Measurements from ENCODE around the gene CHRM3.
"Not testable (repeated sequence)": the region's sequence is repeated elsewhere in the genome, so short reads cannot be mapped to it uniquely, and the experiment has no call there.

CHRM3 gene

DNA sequence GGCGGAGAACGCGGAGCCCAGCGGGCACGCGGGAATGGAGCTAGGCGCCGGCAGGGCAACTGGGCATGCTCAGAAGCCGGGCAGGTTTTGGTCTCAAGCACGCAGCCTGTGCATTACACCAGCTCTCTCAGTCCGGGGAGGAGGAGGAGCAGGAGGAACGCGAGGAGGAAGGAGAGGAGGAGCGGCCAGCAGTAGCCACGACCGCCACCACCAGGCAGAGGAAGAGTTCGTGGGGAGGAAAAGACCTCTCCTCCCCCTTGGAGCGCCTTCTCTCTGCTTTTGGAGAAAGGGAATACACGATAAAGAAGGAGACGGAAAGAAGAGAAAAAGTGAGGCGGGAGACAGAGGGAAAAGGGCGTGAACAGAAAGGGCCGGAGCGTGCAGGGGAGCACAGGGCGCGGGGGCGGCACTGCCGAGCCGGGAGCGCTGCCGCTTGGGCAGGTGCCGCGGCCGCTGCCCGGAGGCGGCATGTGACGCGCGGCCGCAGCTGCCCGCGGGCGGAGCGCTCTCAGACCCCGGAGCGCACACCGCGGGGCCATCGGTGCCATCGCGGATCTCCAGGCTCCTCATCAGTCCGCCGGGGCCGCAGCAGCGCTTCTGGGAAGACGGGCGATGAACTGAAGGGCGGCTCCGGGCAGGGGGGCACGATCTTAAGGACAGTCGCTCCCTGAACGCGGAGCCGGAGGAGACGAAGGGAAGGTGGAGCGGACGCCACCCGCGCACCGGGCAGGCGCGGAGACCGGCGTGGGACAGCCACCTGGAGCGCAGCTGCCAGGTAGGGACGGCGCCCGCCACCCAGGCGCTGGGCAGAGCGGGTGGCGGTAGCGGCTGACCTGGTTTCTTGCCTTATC is at the start of gene CHRM3:
Gene CHRM3, plus strand, starts transcription at position 116 of the 851 bp plus-strand sequence. CDS start 520,884 bp downstream, outside the sequence.
- DNase-seq: no peak

DNA sequence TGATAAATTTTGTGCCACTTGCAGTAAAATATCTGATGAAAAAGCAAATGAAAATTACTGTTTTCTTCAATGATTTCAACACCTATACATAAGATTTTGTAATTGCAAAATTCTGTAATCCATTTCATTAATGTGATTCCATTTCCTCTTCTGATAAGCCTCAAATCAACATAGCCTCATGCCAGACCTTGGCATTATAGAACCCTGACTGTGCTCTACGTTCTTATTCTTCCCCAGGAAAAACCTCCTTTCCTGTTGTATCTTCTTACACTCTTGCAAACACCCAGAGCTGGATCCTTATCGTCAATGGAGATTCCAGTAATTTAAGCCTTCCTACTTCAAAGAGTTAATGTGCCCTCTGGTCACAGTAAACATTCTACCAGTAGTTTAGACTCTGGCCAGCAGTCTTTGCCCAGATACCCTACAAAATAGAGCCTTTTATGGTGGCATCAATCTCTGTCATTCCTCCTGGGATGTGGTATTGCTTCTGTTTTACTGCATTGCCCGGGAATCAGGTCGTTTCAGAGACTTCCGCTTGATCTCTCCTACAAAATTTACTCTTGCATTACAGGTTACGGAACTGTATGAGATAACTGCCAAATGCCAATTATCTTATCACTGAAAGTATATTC is 48.5 kb upstream of the CHRM3 start:
- DNase-seq: no peak

DNA sequence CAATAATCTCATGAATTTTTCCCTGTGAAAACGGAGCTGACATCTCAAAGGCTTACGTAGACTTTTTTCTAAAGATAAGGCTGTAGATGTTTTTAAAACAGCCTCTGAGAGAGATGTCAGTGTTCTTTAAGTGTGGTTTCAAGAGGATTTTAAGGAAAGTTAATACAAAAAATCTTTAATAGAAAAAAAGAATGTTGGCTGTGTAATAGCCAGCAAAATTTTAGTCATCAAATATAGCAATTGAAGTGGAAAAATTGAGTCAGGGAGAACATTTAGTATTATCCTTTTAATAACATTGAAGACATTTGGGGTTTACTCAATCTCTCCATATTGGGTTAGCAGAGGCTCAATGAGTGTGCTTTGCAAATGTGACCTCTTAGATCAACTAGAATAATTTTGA is 38.6 kb upstream of the CHRM3 start:
- DNase-seq: no peak

DNA sequence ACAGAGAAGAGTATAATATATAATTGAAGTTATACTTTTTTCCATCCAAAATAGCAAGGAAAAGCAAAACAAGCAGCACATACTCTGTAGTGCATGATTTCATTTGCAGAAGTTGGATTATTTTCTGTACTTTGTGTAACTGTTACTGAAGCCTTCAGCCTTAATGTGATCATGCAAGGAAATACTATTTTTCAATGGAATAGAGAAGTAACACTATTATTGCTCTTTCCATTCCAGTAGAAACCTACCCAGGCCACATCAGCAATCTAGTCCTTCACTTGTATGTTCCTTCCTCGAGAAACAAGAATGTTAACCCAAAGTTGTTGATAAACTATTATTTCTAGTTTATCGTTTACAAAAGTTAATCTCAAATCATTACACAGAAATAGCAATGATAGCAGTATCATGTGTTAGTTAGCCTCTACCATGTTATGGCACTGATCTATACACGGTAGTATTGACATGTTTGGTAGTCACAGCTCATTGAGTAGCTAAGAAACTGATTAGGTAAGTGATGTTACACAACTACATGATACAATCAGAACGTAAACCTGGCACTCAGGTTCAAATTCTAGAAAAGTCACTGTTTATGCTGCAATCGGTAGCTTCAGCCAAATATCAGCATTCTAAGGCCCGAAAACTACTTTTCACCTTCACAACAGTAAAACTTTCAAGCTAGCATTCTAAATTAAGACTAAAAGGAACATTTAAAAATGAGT is 37.6 kb upstream of the CHRM3 start:
- no peak for DNase-seq

DNA sequence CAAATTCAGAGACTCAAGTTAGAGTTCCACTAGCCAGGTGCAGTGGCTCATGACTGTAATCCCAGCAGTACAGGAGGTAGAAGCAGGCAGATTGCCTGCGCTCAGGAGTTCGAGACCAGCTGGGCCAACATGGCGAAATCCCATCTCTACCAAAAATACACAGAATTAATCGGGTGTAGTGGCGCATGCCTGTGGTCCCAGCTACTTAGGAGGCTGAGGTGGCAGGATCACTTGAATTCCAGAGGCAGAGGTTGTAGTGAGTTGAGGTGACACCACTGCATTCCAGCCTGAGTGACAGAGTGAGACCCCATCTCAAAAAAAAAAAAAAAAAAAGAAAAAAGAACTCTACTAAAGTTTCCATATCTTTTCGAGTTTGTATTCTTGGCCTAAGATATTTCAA is 36.7 kb upstream of the CHRM3 start:
- no peak for DNase-seq

DNA sequence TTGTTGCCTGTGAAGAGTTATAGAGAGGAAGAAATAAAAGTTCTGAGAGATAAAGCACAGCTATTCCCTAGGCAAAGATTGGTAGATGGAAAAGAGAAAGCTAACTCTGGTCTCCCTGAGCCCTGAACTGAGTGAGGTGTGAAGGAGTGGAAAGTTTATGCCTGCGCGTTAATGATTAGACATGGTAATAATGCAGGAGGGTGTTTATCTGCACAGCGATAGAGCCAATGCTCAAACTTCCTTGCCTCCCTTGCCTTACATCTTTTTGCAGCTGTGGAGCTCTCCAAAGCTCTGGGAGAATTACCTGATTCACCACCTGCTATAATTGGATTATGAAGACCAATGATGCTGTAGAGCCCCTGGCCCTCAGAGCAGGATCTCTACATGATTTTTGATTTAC is 32.8 kb upstream of the CHRM3 start:
- DNase-seq: no peak

DNA sequence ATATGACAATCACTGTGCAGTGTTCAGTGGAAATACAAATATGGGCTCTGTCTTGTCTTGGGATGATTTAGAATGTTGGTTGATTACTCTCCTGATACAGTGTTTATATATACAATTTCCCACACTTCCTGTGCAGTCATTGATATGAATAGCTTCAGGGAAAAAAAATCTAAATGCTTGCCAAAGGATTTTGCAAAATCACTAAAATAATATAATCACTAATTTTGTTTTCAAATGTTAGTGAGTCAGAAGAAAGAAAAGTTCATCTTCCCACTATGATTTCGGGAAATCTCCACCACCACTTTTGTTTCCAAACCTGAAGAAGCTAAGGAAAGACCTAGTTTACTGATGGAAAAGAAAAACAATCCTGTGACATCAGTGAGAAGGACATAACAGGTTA is 32.1 kb upstream of the CHRM3 start:
- DNase-seq: no peak

DNA sequence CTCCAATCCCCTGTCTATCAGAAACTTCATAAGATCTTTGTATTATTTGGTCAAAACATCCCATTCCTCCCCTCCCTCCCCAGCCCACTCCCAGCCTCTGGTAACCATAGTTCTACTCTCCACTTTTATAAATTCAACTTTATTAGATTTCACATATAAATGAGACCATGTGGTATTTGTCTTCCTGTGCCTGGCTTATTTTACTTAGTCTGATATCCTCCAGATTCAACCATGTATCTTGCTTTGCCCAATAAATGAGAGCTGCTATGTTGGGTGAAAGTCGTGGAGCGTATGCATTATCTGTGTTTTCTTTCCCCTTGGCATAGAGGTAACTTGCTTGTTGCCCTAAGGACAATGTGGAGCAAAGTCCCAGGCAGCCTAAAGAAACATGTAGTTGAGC is 28.5 kb upstream of the CHRM3 start:
- DNase-seq: no peak

DNA sequence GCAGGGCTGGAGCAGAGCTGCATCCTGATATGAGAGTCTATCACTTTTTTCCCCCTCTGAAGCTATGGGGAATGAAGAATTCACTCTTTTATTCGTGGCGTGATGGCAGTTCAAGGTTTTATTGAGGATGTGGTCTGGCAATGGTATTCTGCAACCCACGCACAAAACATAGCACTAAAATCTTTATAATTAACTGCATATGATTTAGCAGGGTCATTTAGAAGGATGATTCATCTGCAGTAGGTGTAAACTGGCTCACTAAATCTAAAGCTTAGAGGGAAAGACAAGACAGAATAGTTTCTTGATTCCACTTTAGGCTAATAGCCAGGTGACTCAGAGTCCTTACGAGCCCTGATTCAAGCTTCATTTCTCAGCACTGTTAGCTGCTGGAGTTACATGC is 25.0 kb upstream of the CHRM3 start:
- no peak for DNase-seq

DNA sequence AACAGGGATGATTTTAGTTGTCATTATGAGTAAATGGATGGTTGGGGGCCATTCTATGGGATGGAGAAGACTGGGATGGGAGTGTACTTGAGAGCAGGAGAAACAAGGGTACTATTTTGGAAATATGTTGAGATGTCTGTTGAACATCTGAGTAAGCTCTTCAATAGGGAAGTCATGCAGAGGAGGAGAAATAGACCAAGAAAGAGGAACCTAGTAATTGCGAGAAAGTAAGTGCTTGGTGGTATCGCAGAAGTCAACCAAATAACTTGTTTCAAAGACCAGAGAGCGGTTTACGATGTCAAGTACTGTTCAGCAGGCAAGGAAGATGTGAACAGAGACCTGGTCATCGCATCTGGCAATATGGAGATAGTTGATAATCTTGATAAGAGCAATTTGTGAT is 22.4 kb upstream of the CHRM3 start:
- no peak for DNase-seq

DNA sequence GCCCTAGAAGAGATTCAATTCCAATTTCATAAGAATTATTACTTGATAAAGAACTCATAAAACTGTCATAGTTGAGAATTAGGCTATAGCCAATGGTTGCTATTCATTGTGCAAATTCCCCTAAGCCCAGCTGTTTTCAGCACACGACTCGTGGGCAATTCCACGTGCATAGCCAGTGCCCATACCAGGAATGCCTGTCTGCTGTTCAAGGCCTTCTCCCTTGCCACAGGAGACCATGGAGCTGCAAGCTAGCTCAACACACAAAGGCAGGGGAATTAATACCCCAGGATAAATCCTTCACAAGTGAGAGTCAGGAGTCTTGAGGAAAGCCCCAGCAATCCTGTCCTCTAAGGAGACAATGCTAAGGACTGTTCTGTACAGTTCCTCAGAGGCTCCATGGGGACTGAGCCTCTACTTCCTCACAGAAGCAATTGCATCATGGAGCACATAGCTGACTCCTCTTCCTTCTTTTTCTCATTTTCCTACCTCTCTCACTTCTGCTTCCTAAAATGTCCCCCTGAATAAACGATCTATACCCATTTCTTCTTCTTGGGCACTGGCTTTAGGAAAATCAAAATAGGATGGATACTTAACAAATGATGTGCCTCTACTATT is 19.1 kb upstream of the CHRM3 start:
- no peak for DNase-seq

DNA sequence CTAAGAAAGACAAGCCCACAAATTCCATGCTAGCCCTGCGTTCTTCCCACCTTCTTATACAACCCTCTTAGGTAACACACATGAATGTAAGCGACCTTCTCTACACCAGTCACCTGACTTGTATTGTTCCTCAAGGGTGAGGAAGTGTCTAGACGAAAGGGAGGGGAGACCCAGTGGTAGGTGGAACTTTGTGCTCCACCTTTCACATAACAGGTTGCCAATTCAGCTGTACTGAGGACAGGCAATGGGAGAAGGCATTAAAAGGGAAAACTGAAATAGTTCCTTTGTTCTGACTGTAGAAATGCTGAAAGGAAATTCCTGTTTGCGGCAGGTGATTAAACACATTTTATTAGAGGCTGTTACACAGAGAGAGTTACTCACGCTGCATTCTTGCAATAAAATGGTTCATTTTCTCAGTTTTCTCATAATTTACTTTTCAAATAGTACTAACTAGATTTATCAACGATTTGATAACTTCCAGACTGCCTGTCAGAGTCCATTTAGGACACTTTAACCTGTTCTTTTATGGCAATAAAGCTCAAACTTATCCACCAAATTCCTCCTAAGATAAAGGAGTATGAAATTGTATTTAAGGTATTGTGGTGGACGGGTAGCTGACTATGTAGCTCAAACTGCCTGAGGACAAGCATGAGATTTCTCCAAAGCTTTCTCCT is 17.8 kb upstream of the CHRM3 start:
- no peak for DNase-seq

DNA sequence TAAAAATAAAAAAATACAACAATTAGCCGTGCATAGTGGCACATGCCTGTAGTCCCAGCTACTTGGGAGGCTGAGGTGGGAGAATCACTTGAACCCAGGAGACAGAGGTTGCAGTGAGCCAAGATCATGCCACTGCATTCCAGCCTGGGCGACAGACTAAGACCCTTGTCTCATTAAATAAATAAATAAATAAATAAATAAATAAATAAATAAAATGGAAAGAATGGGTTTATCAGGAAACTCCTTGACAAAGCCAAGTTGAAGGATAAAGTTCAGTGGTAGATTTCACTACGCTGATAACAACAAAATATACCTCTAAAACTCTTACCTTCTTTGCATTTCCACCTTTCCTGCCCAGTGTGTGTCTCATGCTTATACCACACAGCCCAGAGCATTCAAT is 15.5 kb upstream of the CHRM3 start:
- not testable (repeated sequence) for DNase-seq

DNA sequence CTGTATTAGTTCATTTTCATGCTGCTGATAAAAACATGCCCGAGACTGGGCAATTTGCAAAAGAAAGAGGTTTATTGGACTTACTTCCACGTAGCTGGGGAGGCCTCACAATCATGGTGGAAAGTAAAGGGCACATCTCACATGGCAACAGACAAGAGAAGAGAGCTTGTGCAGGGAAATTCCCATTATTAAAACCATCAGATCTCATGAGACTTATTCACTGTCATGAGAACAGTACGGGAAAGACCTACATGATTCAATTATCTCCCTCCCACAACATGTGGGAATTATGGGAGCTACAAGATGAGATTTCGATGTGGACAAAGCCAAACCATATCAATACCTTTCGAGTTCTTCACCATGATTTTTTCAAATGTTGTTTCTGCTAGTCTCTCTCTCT is 3.7 kb upstream of the CHRM3 start:
- DNase-seq: no peak

DNA sequence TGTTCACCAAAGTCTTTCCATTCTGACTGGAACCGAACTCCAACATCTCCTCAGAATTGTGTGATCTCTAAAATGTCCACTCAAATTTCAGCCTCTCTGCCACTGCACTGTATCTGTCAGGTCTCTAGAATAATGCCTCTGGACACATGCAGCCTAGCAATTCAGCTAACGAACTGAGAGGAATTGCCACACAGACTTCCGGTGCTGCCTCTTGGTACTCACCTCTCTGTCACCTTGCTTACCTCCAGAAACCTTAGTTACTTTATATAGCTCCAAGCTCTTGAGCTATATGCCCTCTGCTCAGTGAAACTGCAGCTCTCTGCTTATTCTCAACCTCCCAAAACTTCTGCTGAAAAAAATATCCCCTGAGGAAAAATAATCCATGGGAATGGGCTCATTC is 2.7 kb upstream of the CHRM3 start:
- DNase-seq: no peak

DNA sequence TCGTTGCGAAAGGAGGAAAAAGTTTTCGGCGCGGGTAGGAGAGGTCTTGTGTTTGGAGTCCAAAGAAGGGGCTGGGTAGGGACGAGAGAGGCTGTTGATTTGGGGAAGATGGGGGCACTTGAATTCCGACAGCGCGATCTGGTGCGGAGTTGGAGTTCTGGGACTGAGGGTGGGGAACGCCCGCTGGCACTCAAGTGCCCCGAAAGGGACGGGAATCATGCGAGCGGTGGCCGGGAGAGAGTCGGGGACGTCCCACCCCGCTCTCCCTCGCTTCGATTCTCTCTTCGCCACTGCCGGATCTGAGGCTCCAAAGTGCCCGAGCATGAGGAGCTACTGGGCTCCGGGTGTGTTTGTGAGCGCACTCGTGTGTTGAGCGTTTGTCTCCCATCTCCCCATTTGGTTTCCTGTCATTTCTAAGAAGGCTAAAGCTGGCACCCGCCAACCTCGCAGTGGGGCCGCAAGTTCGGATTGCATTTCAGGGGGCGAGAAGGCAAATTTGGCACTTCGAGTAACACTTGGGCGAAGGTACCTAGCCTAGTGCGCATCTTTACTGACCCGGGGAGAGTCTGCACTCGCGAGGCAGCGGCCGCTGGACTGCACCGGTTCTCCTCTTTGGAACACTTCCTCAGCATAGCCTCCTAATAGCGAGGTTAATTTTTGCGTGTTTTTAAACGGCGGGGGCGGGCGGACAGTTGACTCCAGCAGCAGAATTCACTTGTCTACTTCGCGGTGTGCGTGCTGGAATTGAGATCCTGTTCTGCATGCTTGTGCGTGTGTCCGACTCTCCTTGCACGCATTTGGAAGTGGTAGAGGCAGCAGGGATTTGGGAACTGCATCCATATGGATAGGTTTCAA is 1.2 kb downstream of the CHRM3 start:
- DNase-seq: no peak

DNA sequence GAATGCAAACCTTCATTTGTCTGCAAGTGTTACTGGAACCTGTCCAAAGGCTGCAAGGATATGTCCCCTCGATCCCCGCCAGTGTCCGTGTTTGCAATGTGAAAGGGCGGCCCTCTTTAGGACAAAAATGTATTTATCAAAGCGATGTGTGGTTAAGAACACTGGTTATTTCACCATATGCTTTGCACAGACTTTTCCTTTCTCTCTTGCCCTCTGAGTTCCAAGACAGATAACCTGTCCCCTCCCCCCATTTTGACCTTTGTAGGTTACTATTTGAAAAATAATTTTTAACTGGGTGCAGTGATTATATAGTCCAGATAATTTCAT is 1.8 kb downstream of the CHRM3 start:
- no peak for DNase-seq

DNA sequence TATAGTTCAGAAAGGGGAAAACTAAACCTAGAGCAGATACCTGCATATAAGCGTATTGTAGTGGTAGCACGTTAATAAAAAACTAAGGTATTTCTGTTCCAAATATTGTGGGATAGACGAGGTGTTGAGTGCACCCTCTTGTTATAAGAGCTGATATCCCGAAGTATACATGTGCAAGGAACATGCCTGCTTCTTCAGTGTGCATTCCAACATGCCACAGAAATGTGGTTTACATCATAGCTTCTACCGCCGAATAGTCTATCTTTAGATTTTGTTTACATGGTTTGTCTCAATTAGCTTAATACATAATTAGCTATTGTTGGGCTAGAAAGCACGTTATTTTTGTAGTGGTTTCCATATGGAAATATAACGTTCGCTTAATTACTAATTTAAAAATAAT is 2.2 kb downstream of the CHRM3 start:
- DNase-seq: no peak

DNA sequence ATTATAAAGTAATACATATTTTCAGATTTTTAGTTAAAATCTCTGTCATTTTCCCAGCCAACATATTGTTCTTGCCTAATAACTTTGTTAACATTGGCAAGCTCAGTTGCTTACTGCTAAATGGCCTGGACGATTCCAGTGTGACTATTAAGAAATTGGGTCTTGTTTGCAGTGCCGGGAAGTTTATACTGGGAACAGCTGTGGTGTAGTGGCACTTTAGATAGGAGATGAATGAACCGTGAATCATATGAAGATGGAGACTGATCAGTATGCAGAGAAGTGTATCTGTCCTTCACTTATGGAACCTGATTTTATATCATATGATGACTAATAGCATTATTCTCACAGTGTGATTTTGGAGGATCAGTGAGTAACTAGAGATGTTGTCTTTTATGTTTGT is 3.3 kb downstream of the CHRM3 start:
- no peak for DNase-seq

DNA sequence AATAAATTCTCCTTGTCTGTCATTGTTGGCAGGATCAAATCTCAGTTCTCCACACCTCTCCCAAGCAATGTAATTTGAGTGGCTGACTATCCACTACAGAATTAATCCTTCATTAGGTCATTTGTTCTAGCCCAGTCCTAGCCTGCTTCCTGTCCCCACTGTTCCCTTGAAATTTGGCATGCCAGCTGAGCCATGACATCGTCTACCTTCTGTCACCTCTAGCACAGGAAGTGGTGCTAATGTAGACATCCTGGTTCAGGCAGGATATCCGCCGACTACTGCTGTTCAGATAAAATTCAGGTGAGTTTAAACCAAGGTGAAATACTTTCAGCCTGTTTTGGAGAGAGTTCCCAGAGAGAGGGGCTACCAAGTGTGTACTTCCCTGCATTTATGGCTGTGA is 5.9 kb downstream of the CHRM3 start:
- no peak for DNase-seq

DNA sequence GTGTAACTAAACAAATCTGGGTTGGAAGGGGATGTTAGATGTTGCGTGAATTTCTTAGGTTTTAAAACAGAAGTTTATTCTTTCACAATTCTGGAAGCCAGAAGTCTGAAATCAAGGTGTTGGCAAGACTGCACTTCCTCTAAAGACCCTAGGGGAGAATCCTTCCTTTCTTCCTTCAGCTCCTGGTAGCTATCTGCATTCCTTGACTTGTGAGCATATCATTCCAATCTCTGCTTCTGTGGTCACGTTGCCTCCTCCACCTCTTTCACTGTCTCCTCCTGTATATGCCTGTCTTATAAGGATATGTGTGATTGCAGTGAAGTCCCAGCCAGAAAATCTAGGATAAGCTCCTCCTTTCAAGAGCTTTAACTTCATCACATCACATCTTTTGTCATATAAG is 7.7 kb downstream of the CHRM3 start:
- DNase-seq: no peak

DNA sequence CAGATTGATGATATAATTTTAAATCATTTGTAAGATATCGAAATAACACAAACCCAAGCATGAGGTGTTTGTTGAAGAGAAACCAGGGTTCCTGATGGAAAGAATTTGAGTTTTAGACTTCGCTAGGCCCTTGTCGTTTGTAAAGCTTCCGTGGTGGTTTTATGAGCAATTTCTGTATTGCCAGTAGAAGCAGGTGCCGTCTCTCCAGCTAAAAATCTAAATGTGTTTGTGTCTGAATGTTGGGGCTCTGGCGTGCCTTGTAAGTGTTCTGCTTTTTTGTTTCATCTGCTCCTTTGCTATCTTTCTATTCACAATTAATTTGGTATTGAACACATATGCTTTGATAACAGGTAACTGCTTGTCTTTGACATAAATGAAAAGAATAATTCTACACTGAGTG is 27.5 kb downstream of the CHRM3 start:
- DNase-seq: no peak

Data from cortex of kidney (tissue), 1 donor.